NB4 (cell line): Measurements from ENCODE around the gene DICER1.

Experiments
- DNase-seq: peaks from one replicate; pipeline ENCODE4 v3.0.0; 2010; ENCODE audit warnings: low read depth
- H3K4me3 ChIP-seq: one replicate; pipeline ENCODE4 v1.5.1; 2011; ENCODE audit warnings: mild to moderate bottlenecking, low read depth, low read length, moderate library complexity
- CTCF ChIP-seq: IDR thresholded peaks from one replicate; pipeline ENCODE4 v1.5.1; 2012; ENCODE audit warnings: low read depth, low read length
- MAX ChIP-seq: IDR thresholded peaks from 2 replicates; pipeline ENCODE4 v1.6.1; 2011; ENCODE audit warnings: low read depth, low read length
- MYC ChIP-seq: IDR thresholded peaks from 2 replicates; pipeline ENCODE4 v1.6.1; 2011; ENCODE audit warnings: low read depth, low read length
- POLR2A ChIP-seq: IDR thresholded peaks from 2 replicates; pipeline ENCODE4 v1.6.1; 2011; ENCODE audit warnings: mild to moderate bottlenecking; ENCODE audit not compliant: insufficient read length; ENCODE audit errors: extremely low read depth

DICER1 gene

GRCh38 chr14:95125221-95125620 lies 32.1 kb downstream of the DICER1 start:
- TF ChIP-seq POLR2A (no peak), MYC (no peak), MAX (no peak), CTCF (no peak)
- DNase-seq: no peak
- no peak overlapping the region for H3K4me3 ChIP-seq

GRCh38 chr14:95123891-95124579 lies 33.3 kb downstream of the DICER1 start:
- DNase-seq: no peak
- no peak overlapping the region for H3K4me3 ChIP-seq
- TF ChIP-seq MYC (no peak), MAX (no peak), POLR2A (no peak), CTCF (no peak)

GRCh38 chr14:95122621-95122945 lies 34.7 kb downstream of the DICER1 start:
- no peak overlapping the region for H3K4me3 ChIP-seq
- DNase-seq: no peak

GRCh38 chr14:95121911-95122620 lies 35.3 kb downstream of the DICER1 start:
- H3K4me3 ChIP-seq: no peak overlapping the region
- no peak for DNase-seq
- TF ChIP-seq MAX (no peak), CTCF (no peak), POLR2A (no peak), MYC (no peak)

More at GRCh38 chr14:95122621-95122945, 34.7 kb downstream of the DICER1 start:
- TF ChIP-seq POLR2A (no peak), CTCF (no peak), MAX (no peak), MYC (no peak)

GRCh38 chr14:95119336-95119735 lies 38.0 kb downstream of the DICER1 start:
- TF ChIP-seq CTCF (no peak), POLR2A (no peak), MAX (no peak), MYC (no peak)
- no peak overlapping the region for H3K4me3 ChIP-seq
- DNase-seq: no peak
